Skin epidermis (tissue), 12 donors: ENCODE results near the gene MTF2.
A peak's percentile ranks its signal among the peaks of the same experiment; 100 is the strongest.
"Not testable (repeated sequence)": the region's sequence is repeated elsewhere in the genome, so short reads cannot be mapped to it uniquely, and the experiment has no call there.

Experiments
- H3K27ac ChIP-seq, 21 experiments: fragments of 200-600 bp; sonication (generic) in 11 of 21; one replicate each; pipeline ENCODE4 v1.5.0; 2020; ENCODE audit warnings: mild to moderate bottlenecking in 3 of 21, inconsistent platforms in 2 of 21, moderate library complexity in 2 of 21
- H3K4me3 ChIP-seq, 7 experiments: fragments of 200-600 bp; sonication (generic) in 2 of 7; one replicate each; pipeline ENCODE4 v1.5.0; 2020; ENCODE audit warnings: inconsistent platforms in 2 of 7, mild to moderate bottlenecking in 2 of 7, moderate library complexity in 1 of 7

MTF2 gene

GRCh38 chr1:93172778-93173177 lies 93.7 kb downstream of the MTF2 start:
- no peak overlapping the region for H3K27ac ChIP-seq

DNA sequence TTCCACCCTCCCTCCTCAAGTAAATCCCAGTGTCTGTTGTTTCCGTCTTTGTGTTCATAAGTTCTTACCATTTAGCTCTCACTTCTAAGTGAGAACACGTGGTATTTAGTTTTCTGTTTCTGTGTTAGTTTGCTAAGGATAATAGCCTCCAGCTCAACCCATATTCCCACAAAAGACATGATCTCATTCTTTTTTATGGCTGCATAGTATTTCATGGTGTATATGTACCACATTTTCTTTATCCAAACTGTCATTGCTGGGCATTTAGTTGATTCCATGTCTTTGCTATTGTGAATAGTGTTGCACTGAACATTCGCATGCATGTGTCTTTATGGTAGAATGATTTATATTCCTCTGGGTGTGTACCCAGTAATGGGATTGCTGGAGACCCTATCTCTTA lies 95.6 kb downstream of the MTF2 start:
- not testable (repeated sequence) for H3K4me3 ChIP-seq, H3K27ac ChIP-seq

More at GRCh38 chr1:93172778-93173177, 93.7 kb downstream of the MTF2 start:
- H3K4me3 ChIP-seq, result no peak overlapping the region

DNA sequence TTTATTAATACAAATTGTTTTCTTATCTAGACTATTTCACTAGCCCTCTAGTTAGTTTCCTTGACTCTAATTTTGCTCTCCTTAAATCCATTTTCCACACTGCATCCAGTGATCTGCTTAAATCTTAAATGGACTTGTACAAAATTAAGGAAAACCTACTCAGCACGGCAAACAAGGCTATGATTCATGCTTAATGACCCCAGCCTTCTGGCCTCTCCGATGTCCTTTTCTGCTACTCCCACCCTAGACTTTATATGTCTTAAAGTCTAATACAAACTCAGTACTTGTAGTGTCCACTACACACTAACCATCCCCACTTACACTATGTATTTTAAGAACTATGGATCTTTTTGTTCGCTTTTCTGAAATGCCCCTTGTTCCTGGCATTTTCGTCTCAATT lies 98.9 kb downstream of the MTF2 start:
- peak overlapping the region in 3 of 7 experiments; percentile 1 to 87 (median 60) for H3K4me3 ChIP-seq
- peak overlapping the region in 1 of 21 experiments; percentile 98 for H3K27ac ChIP-seq

GRCh38 chr1:93178418-93178817 lies 99.3 kb downstream of the MTF2 start:
- Histone ChIP-seq H3K4me3 (peak overlapping the region in 6 of 7 experiments; percentile 1 to 92 (median 80)), H3K27ac (peak overlapping the region in 2 of 21 experiments; percentile 97 to 98)

- Histone ChIP-seq H3K4me3 (peak within 1 kb of the TSS; percentile 60 to 92 (median 87)), H3K27ac (peak within 1 kb of the TSS; percentile 81 to 100 (median 97))
Measured at GRCh38 chr1:93179886-93180722, 101.0 kb downstream of the MTF2 start, which contains the start of gene TMED5. Gene TMED5, minus strand, starts transcription at chr1:93180413. Its CDS starts 171 bp downstream, at chr1:93180242.

- Histone ChIP-seq H3K27ac (peak within 1 kb of the TSS; percentile 81 to 100 (median 97)), H3K4me3 (peak within 1 kb of the TSS; percentile 60 to 92 (median 87))
Measured at GRCh38 chr1:93180723-93181613, 101.9 kb downstream of the MTF2 start, which contains the start of gene CCDC18. Gene CCDC18, plus strand, starts transcription at chr1:93180724. Its CDS starts 2,638 bp downstream, at chr1:93183362.

- Histone ChIP-seq H3K4me3 (no peak overlapping the region), H3K27ac (peak overlapping the region in 1 of 21 experiments; percentile 12)
Measured at GRCh38 chr1:93186667-93187066, 107.6 kb downstream of the MTF2 start.
